Measurements from ENCODE around the gene RGSL1.

Gene RGSL1

GRCh38 chr1:182574156-182574555 is 124.2 kb downstream of the RGSL1 start (continued):
- TF ChIP-seq ISL1 (CRISPR knock-in tag; IDR thresholded peaks at IDR 0.05) = no peak

DNA sequence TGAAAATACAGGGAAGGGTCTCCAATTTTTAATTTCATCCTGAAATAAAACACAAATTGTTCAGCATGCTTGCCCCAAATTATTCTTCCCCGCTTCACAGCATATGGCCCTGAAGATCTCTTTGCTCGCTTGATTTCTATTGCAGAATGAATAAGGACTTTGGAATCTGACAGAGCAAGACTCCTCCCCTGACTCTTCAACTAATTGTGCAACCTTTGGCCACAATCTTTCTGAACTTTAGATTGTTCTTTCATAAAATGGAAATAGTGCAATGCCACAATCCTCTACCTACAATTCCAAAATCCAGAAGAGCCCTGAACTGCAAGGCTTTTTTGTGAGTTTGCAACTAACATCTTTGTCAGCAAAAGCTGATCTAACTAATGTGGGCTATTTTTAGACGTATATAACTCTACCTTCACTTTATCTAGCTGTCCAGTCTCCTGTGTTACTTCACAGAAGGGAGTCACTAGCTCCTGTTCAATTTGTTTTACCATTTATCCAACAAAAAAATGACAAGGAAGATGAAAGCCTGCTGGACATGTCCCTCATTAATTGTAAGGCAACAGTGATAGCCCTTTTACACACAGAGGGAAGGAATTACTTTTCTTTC is 125.7 kb downstream of the RGSL1 start:
- no peak for ATAC-seq
- no peak for TF ChIP-seq ZNF8 (CRISPR knock-in tag; IDR thresholded peaks at IDR 0.05)
- no peak for TF ChIP-seq TCF4 (CRISPR knock-in tag; IDR thresholded peaks at IDR 0.05; ENCODE audit: borderline replicate concordance)
- no peak for TF ChIP-seq ZFP30 (CRISPR knock-in tag; IDR thresholded peaks at IDR 0.05)
- no peak for TF ChIP-seq TOX (CRISPR knock-in tag; IDR thresholded peaks at IDR 0.05; ENCODE audit: borderline replicate concordance)
- no peak for TF ChIP-seq ZNF70 (CRISPR knock-in tag; IDR thresholded peaks at IDR 0.05)
- TF ChIP-seq GLIS3 (CRISPR knock-in tag; IDR thresholded peaks at IDR 0.05) = no peak
- no peak for TF ChIP-seq CSDC2 (CRISPR knock-in tag; IDR thresholded peaks at IDR 0.05)
- TF ChIP-seq POU6F1 (CRISPR knock-in tag; IDR thresholded peaks at IDR 0.05; ENCODE audit: borderline replicate concordance, low read depth) = no peak

- no peak for TF ChIP-seq ARNTL (CRISPR knock-in tag; IDR thresholded peaks at IDR 0.05; ENCODE audit: borderline replicate concordance, low read depth)
- TF ChIP-seq ZC3H10 (CRISPR knock-in tag; IDR thresholded peaks at IDR 0.05) = no peak
- no peak for TF ChIP-seq GLIS3 (CRISPR knock-in tag; IDR thresholded peaks at IDR 0.05)
- TF ChIP-seq, protein P1, sequence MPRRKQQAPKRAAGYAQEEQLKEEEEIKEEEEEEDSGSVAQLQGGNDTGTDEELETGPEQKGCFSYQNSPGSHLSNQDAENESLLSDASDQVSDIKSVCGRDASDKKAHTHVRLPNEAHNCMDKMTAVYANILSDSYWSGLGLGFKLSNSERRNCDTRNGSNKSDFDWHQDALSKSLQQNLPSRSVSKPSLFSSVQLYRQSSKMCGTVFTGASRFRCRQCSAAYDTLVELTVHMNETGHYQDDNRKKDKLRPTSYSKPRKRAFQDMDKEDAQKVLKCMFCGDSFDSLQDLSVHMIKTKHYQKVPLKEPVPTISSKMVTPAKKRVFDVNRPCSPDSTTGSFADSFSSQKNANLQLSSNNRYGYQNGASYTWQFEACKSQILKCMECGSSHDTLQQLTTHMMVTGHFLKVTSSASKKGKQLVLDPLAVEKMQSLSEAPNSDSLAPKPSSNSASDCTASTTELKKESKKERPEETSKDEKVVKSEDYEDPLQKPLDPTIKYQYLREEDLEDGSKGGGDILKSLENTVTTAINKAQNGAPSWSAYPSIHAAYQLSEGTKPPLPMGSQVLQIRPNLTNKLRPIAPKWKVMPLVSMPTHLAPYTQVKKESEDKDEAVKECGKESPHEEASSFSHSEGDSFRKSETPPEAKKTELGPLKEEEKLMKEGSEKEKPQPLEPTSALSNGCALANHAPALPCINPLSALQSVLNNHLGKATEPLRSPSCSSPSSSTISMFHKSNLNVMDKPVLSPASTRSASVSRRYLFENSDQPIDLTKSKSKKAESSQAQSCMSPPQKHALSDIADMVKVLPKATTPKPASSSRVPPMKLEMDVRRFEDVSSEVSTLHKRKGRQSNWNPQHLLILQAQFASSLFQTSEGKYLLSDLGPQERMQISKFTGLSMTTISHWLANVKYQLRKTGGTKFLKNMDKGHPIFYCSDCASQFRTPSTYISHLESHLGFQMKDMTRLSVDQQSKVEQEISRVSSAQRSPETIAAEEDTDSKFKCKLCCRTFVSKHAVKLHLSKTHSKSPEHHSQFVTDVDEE (CRISPR knock-in tag; IDR thresholded peaks at IDR 0.05) = no peak
- TF ChIP-seq PATZ1 (CRISPR knock-in tag; IDR thresholded peaks at IDR 0.05; ENCODE audit: borderline replicate concordance) = no peak
- TF ChIP-seq TCF4 (CRISPR knock-in tag; IDR thresholded peaks at IDR 0.05; ENCODE audit: borderline replicate concordance) = no peak
- no peak for TF ChIP-seq TOX (CRISPR knock-in tag; IDR thresholded peaks at IDR 0.05; ENCODE audit: borderline replicate concordance)
- TF ChIP-seq CREB5 (CRISPR knock-in tag; IDR thresholded peaks at IDR 0.05; ENCODE audit: low read depth) = no peak
- no peak for TF ChIP-seq ISL1 (CRISPR knock-in tag; IDR thresholded peaks at IDR 0.05)
- ATAC-seq = no peak
These were observed 130.8 kb downstream of the RGSL1 start for GRCh38 chr1:182580736-182581135.

GRCh38 chr1:182584746-182585145 is 134.8 kb downstream of the RGSL1 start:
- no peak for ATAC-seq
- TF ChIP-seq OSR1 (CRISPR knock-in tag; IDR thresholded peaks at IDR 0.05) = no peak

- no peak for ATAC-seq
- TF ChIP-seq ISL1 (CRISPR knock-in tag; IDR thresholded peaks at IDR 0.05) = no peak
- TF ChIP-seq, protein P2, sequence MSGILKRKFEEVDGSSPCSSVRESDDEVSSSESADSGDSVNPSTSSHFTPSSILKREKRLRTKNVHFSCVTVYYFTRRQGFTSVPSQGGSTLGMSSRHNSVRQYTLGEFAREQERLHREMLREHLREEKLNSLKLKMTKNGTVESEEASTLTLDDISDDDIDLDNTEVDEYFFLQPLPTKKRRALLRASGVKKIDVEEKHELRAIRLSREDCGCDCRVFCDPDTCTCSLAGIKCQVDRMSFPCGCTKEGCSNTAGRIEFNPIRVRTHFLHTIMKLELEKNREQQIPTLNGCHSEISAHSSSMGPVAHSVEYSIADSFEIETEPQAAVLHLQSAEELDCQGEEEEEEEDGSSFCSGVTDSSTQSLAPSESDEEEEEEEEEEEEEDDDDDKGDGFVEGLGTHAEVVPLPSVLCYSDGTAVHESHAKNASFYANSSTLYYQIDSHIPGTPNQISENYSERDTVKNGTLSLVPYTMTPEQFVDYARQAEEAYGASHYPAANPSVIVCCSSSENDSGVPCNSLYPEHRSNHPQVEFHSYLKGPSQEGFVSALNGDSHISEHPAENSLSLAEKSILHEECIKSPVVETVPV (CRISPR knock-in tag; IDR thresholded peaks at IDR 0.05) = no peak
- no peak for TF ChIP-seq POU6F1 (CRISPR knock-in tag; IDR thresholded peaks at IDR 0.05; ENCODE audit: borderline replicate concordance, low read depth)
- no peak for TF ChIP-seq TOX (CRISPR knock-in tag; IDR thresholded peaks at IDR 0.05; ENCODE audit: borderline replicate concordance)
- TF ChIP-seq TCF4 (CRISPR knock-in tag; IDR thresholded peaks at IDR 0.05; ENCODE audit: borderline replicate concordance) = no peak
- no peak for TF ChIP-seq BACH2 (CRISPR knock-in tag; IDR thresholded peaks at IDR 0.05; ENCODE audit: borderline replicate concordance)
- TF ChIP-seq ESRRG (CRISPR knock-in tag; IDR thresholded peaks at IDR 0.05) = no peak
- TF ChIP-seq CSDC2 (CRISPR knock-in tag; IDR thresholded peaks at IDR 0.05) = no peak
- TF ChIP-seq PATZ1 (CRISPR knock-in tag; IDR thresholded peaks at IDR 0.05; ENCODE audit: borderline replicate concordance) = no peak
- TF ChIP-seq ARNTL (CRISPR knock-in tag; IDR thresholded peaks at IDR 0.05; ENCODE audit: borderline replicate concordance, low read depth) = no peak
- TF ChIP-seq PPARA (CRISPR knock-in tag; IDR thresholded peaks at IDR 0.05; ENCODE audit: borderline replicate concordance) = no peak
These were observed 136.4 kb downstream of the RGSL1 start for GRCh38 chr1:182586380-182586779.

Measured in SK-N-SH treated with all-trans-retinoic acid at 6 μM for 48 hours (cell line).